Neural crest cell (in vitro differentiated cells): ENCODE measurements around the gene CSAD. TPM values are rescaled to one million over a fixed set of nuclear protein-coding genes. Genes with fewer than 3 reads are reported as not detected.

ENCODE experiments used
- DNase-seq: peaks from one replicate; pipeline ENCODE4 v3.0.0; 2021; ENCODE audit warnings: low read depth, mixed read lengths, low spot score
- H3K27ac Mint-ChIP-seq: one replicate; pipeline ENCODE4 v1.8.0; 2021; ENCODE audit warnings: mild to moderate bottlenecking, mixed read lengths; ENCODE audit not compliant: unreplicated experiment
- H3K27me3 Mint-ChIP-seq: 2 replicates; pipeline ENCODE4 v1.8.0; 2021; ENCODE audit warnings: low read depth, mild to moderate bottlenecking, mixed read lengths
- H3K36me3 Mint-ChIP-seq: 2 replicates; pipeline ENCODE4 v1.8.0; 2021; ENCODE audit warnings: low read depth, mild to moderate bottlenecking, mixed read lengths
- H3K4me1 Mint-ChIP-seq: 2 replicates; pipeline ENCODE4 v1.8.0; 2021; ENCODE audit warnings: mixed read lengths
- H3K4me3 Mint-ChIP-seq: one replicate; pipeline ENCODE4 v1.8.0; 2021; ENCODE audit warnings: mild to moderate bottlenecking, mixed read lengths
- H3K9me3 Mint-ChIP-seq: 2 replicates; pipeline ENCODE4 v1.8.0; 2021; ENCODE audit warnings: mixed read lengths
- CTCF ChIP-seq: fragments of 200-600 bp; sonication (generic); conservative IDR thresholded peaks from 2 replicates; pipeline ENCODE4 v1.5.0; 2021; ENCODE audit warnings: antibody characterized with exemption, mild to moderate bottlenecking
- total RNA-seq: library from RNA; stranded (reverse); gene quantifications from 2 replicates; pipeline ENCODE4 v1.2.1, GENCODE V29; 2021

CSAD gene
- total RNA-seq, 1 donor from 2014 or later: 22.1 TPM

- no peaks in the 10 kb centered on the region for H3K36me3 Mint-ChIP-seq
- no peaks in the 10 kb centered on the region for H3K9me3 Mint-ChIP-seq
- TF ChIP-seq CTCF: no peak
- DNase-seq: no peak
- peaks cover 7% of the 10 kb centered on the region for H3K27me3 Mint-ChIP-seq
- H3K4me3 Mint-ChIP-seq: no peak overlapping the region
- H3K27ac Mint-ChIP-seq: no peak overlapping the region
- no peaks in the 10 kb centered on the region for H3K4me1 Mint-ChIP-seq
Measured at GRCh38 chr12:53131844-53132243, 48.9 kb downstream of the CSAD start.

DNA sequence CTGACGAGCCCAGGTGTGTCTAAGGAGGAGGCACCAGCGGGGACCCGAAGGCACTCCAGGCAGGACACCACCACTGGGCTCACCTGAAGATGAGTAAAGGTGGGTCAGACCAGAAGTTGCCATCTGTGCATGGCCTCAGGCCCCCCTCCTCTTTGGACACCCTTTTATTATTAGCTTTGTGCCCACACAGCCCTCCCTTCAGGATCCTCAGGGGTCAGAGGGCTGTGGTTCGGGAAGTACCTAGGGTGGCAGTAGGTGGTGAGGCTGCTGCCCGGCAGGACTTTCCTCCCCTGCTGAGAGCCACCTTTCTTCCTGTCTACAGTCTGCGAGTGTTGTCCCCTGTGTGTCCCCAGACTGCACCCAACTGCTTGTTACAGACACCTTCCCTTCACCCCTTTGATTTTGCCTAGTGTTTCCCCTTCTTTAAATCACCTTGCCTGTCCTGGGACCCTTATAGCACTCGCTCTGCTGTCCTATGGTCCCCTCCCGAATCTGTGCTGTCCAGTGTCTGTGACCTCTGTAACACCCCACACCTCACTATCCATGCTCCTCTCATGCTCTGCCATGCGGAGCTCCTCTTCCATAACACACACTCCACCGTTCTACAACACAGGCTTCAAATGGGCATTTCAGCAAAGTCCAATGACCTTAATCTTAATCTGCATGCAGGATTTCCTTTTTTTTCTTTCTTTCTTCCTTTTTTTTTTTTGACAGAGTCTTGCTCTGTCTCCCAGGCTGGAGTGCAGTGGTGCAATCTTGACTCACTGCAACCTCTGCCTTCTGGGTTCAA lies 51.8 kb downstream of the CSAD start:
- DNase-seq: no peak
- Mint-ChIP-seq H3K27ac (no peak overlapping the region), H3K36me3 (no peaks in the 10 kb centered on the region), H3K9me3 (peaks cover 3% of the 10 kb centered on the region), H3K27me3 (peaks cover 7% of the 10 kb centered on the region), H3K4me3 (no peak overlapping the region), H3K4me1 (no peaks in the 10 kb centered on the region)
- TF ChIP-seq CTCF: no peak

GRCh38 chr12:53127169-53127568 lies 53.6 kb downstream of the CSAD start:
- peaks cover 7% of the 10 kb centered on the region for H3K27me3 Mint-ChIP-seq
- no peak for DNase-seq
- no peak for TF ChIP-seq CTCF
- no peaks in the 10 kb centered on the region for H3K36me3 Mint-ChIP-seq
- H3K4me3 Mint-ChIP-seq: no peak overlapping the region
- H3K27ac Mint-ChIP-seq: no peak overlapping the region
- peaks cover 3% of the 10 kb centered on the region for H3K9me3 Mint-ChIP-seq
- H3K4me1 Mint-ChIP-seq: no peaks in the 10 kb centered on the region

DNA sequence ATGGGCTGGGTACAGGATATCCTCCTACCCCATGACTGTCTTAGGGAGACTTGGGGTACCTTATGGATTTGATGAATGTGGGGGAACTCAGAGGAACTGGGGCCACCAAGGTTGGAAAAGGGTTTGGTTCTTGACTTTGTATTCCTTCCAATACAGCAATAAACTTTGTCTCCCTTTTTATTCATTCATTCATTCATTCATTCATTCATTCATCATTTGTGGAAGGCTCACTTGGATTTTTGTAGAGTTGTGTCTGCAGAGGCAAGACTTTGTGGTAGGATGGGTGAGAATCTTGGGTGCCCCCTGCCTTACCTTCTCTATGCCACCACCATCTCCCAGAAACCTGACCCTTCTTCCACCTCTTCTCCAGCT lies 56.4 kb downstream of the CSAD start:
- H3K36me3 Mint-ChIP-seq: no peaks in the 10 kb centered on the region
- no peak for TF ChIP-seq CTCF
- no peak overlapping the region for H3K4me3 Mint-ChIP-seq

GRCh38 chr12:53123578-53124351 lies 57.0 kb downstream of the CSAD start:
- DNase-seq: no peak
- no peaks in the 10 kb centered on the region for H3K36me3 Mint-ChIP-seq

More for the DNA sequence above, 56.4 kb downstream of the CSAD start:
- Mint-ChIP-seq H3K4me1 (no peaks in the 10 kb centered on the region), H3K27me3 (peaks cover 7% of the 10 kb centered on the region), H3K9me3 (peaks cover 3% of the 10 kb centered on the region), H3K27ac (no peak overlapping the region)
- DNase-seq: no peak

More at GRCh38 chr12:53123578-53124351, 57.0 kb downstream of the CSAD start:
- Mint-ChIP-seq H3K4me1 (no peaks in the 10 kb centered on the region), H3K4me3 (no peak overlapping the region), H3K27ac (no peak overlapping the region), H3K9me3 (peaks cover 3% of the 10 kb centered on the region), H3K27me3 (peaks cover 3% of the 10 kb centered on the region)
- TF ChIP-seq CTCF: no peak
